M059J (cell line): ENCODE measurements around the gene PDE4B. TPM values are rescaled to one million over a fixed set of nuclear protein-coding genes. Genes with fewer than 3 reads are reported as not detected.
"Not testable (repeated sequence)": the region's sequence is repeated elsewhere in the genome, so short reads cannot be mapped to it uniquely, and the experiment has no call there.

Experiments used
- DNase-seq: peaks from one replicate; pipeline ENCODE4 v3.0.0-alpha.2; 2012; ENCODE audit warnings: low read depth
- total RNA-seq: library from RNA; depleted of rRNA; stranded (reverse); fragments of >200 nt; shearing (Covaris generic); gene quantifications from 2 replicates; pipeline ENCODE4 v1.2.3, GENCODE V29; 2014

The PDE4B gene
- total RNA-seq, 1 experiment from 2014 or later: 5.8 TPM

DNA sequence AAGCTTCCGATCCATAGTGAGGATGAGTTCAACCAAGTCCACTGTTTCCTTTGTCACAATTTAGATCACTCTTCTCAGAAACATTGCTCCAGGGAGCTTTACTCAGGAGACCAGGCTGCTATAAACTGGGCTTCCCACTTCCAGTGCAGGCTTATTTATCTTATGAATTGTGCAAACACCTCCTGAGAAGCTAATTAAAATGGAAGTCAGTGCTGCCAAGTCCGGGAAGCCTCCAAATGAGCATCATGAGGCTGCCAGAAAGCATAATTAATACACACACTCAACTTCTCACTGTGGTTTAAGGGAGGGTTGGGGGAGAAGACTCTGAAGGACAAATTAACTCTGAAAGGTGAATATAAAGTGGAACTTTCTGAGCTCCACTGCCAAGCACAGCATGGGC lies 596.2 kb downstream of the PDE4B start:
- DNase-seq: no peak

- DNase-seq: no peak
Observed at GRCh38 chr1:66393586-66394287, 601.0 kb downstream of the PDE4B start.

- DNase-seq: no peak
Observed at GRCh38 chr1:66394603-66395002, 601.9 kb downstream of the PDE4B start.

- DNase-seq: no peak
Observed at GRCh38 chr1:66395202-66396061, 602.7 kb downstream of the PDE4B start.

DNA sequence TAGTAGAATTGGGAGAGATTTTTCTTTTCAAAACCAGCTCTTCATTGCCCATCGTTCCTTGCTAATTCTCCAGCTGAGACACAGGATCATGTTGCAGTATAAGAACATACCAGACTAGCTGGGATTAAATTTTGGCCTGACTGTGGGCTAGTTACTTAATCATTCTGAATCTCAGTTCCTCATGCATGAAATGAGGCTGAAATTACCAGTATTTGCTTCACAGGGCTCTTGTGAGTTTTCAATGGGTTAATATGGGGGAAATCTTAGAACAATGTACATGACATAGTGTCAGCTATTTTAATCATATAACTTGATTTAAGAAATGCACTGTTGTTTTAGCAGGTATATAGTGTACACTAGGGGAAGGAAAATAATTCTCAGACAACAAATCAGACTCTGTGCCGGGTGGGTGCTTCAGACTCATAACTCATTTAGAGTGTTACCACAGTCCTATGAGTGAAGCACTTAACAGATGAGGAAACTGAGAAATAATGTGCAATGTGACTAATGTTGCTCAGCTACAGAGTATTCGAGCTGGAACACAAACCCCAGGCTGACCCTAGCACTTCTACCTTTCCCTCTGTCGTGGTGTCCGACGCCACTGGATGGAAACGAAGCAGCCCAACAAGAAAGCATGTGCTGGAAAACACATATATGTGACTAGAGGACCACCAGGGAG lies 603.7 kb downstream of the PDE4B start:
- DNase-seq: no peak

- no peak for DNase-seq
Observed at GRCh38 chr1:66397192-66397591, 604.5 kb downstream of the PDE4B start.

- DNase-seq: no peak
Observed at GRCh38 chr1:66399888-66400529, 607.3 kb downstream of the PDE4B start.

DNA sequence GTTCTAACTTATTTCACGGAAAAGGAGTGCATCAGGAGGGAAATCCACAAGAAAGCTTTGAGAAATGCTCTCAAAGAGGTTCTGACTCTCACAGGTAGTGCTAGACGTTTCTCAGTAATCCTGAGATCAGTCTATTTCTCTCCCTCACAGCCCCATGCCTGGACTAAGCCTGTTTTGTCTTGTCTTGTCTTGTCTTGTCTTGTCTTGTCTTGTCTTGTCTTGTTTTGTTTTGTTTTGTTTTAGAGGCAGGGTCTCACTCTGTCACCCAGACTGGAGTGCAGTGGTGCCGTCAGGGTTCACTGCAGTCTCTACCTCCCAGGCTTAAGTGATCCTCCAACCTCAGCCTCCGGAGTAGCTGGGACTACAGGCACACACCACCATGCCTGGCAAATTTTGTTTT lies 608.0 kb downstream of the PDE4B start:
- no peak for DNase-seq

DNA sequence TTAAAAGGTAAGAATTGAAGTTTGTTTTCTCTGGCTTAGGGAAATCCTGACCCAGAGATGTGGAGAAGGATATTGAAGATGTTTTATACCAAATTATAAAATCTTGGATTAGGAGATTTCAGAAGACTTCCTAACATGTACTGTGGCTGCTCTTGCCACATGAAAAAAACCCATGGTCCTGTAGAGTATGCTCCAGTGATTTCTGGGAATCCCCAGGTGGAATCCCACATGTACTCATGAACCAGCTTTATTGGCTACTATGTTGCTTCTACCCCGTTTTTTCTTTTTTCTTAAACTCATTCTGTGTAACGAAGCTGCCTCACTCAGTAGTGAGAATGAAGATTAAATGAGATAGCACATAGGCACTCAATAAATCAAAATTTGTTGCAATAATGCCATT lies 608.5 kb downstream of the PDE4B start:
- no peak for DNase-seq

GRCh38 chr1:66402194-66402593 lies 609.5 kb downstream of the PDE4B start:
- DNase-seq: no peak

DNA sequence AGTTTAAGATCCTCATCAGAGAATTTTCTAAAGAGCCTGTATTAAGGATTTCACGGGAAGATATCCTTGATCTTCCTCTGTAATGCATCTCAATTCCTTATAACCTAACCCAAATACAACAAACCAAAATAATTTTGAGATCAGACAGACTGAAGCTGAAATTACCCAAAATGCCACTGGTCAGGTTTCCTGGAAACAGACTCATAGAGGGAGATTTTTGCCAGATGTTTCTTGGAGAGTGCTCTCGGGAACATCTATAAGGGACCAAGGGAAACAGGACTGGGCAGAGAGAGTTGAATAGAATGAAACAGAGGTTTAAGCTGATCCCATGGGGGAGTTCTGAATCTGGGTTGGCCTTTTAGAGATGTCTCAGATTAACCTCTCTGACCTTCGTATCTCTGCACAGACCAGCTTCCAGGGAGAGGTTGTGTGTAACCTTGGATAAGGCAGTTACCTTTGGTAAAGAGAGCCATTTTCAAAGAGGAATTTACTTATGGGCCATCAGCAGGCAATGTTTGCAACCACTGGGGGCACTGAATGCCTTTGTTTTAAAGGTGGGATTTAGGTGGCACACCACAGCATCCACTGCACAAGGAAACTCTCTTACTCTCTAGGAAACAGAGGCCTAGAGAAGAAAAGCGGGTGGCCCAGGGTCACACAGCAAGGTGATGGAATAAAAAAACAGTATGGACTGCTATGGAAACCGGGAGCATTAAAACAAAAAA lies 610.5 kb downstream of the PDE4B start:
- DNase-seq: no peak

- no peak for DNase-seq
Observed at GRCh38 chr1:66405061-66405460, 612.4 kb downstream of the PDE4B start.

DNA sequence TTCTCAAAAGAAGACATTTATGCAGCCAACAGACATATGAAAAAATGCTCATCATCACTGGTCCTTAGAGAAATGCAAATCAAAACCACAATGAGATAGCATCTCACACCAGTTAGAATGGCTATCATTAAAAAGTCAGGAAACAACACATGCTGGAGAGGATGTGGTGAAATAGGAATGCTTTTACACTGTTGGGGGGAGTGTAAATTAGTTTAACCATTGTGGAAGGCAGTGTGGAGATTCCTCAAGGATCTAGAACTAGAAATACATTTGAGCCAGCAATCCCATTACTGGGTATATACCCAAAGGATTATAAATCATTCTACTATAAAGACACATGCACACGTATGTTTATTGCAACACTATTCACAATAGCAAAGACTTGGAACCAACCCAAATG lies 618.8 kb downstream of the PDE4B start:
- DNase-seq: peak; percentile 52

- peak; percentile 34 for DNase-seq
Observed at GRCh38 chr1:66412704-66413103, 620.0 kb downstream of the PDE4B start.

- no peak for DNase-seq
Observed at GRCh38 chr1:66413136-66413837, 620.6 kb downstream of the PDE4B start.

GRCh38 chr1:66413838-66414175 lies 621.1 kb downstream of the PDE4B start:
- no peak for DNase-seq

GRCh38 chr1:66415281-66415680 lies 622.6 kb downstream of the PDE4B start:
- no peak for DNase-seq

- DNase-seq: no peak
Observed at GRCh38 chr1:66415866-66416265, 623.2 kb downstream of the PDE4B start.

GRCh38 chr1:66416295-66416694 lies 623.6 kb downstream of the PDE4B start:
- DNase-seq: no peak

- DNase-seq: no peak
Observed at GRCh38 chr1:66418021-66418420, 625.3 kb downstream of the PDE4B start.

- not testable (repeated sequence) for DNase-seq
Observed at GRCh38 chr1:66420171-66420570, 627.5 kb downstream of the PDE4B start.
